HEK293 (cell line): ENCODE data around the gene ROS1.

Experiments used
- IKZF3 ChIP-seq: fragments of 450-650 bp; IDR thresholded peaks from 2 replicates; pipeline ENCODE4 v1.5.0; 2018; ENCODE audit warnings: missing biosample characterization, mild to moderate bottlenecking, missing genetic modification characterization, moderate library complexity
- KLF16 ChIP-seq: fragments of 450-650 bp; formaldehyde crosslinking; IDR thresholded peaks from 2 replicates; pipeline ENCODE4 v1.5.1; 2017; ENCODE audit warnings: missing biosample characterization, missing genetic modification characterization
- KLF7 ChIP-seq: fragments of 450-650 bp; formaldehyde crosslinking; IDR thresholded peaks from 2 replicates; pipeline ENCODE4 v1.5.1; 2016; ENCODE audit warnings: missing biosample characterization, missing genetic modification characterization, borderline replicate concordance
- KLF9 ChIP-seq: fragments of 450-650 bp; formaldehyde crosslinking; IDR thresholded peaks from 2 replicates; pipeline ENCODE4 v1.5.1; 2016; ENCODE audit warnings: missing biosample characterization, missing genetic modification characterization, low read depth
- PRDM1 ChIP-seq: fragments of 450-650 bp; formaldehyde crosslinking; IDR thresholded peaks from 2 replicates; pipeline ENCODE4; 2016; ENCODE audit warnings: missing biosample characterization, missing genetic modification characterization
- PRDM10 ChIP-seq: fragments of 450-650 bp; formaldehyde crosslinking; IDR thresholded peaks from 2 replicates; pipeline ENCODE4 v1.5.1; 2016; ENCODE audit warnings: missing biosample characterization, missing genetic modification characterization
- TRIM28 ChIP-seq: IDR thresholded peaks from 2 replicates; pipeline ENCODE4 v1.6.1; 2011; ENCODE audit warnings: low read length, control low read depth, borderline replicate concordance
- TSHZ1 ChIP-seq: fragments of 450-650 bp; formaldehyde crosslinking; IDR thresholded peaks from 2 replicates; pipeline ENCODE4 v1.5.1; 2016; ENCODE audit warnings: missing biosample characterization, missing genetic modification characterization, borderline replicate concordance
- ZBTB17 ChIP-seq: fragments of 450-650 bp; formaldehyde crosslinking; IDR thresholded peaks from 2 replicates; pipeline ENCODE4 v1.5.1; 2016; ENCODE audit warnings: missing biosample characterization, missing genetic modification characterization
- ZBTB44 ChIP-seq: fragments of 450-650 bp; IDR thresholded peaks from 2 replicates; pipeline ENCODE4 v1.5.1; 2018; ENCODE audit warnings: missing biosample characterization, mild to moderate bottlenecking, missing genetic modification characterization
- ZBTB49 ChIP-seq: fragments of 450-650 bp; formaldehyde crosslinking; IDR thresholded peaks from 2 replicates; pipeline ENCODE4 v1.5.1; 2016; ENCODE audit warnings: missing biosample characterization, missing genetic modification characterization, low read depth
- ZNF121 ChIP-seq: fragments of 450-650 bp; formaldehyde crosslinking; IDR thresholded peaks from 2 replicates; pipeline ENCODE4 v1.5.1; 2016; ENCODE audit warnings: missing biosample characterization, missing genetic modification characterization
- ZNF157 ChIP-seq: fragments of 450-650 bp; formaldehyde crosslinking; IDR thresholded peaks from 2 replicates; pipeline ENCODE4 v1.5.1; 2016; ENCODE audit warnings: missing biosample characterization, missing genetic modification characterization
- ZNF174 ChIP-seq: fragments of 450-650 bp; formaldehyde crosslinking; IDR thresholded peaks from 2 replicates; pipeline ENCODE4 v1.5.0; 2017; ENCODE audit warnings: missing biosample characterization, mild to moderate bottlenecking, missing genetic modification characterization
- ZNF26 ChIP-seq: fragments of 450-650 bp; formaldehyde crosslinking; IDR thresholded peaks from 2 replicates; pipeline ENCODE4 v1.5.1; 2016; ENCODE audit warnings: missing biosample characterization, missing genetic modification characterization
- ZNF311 ChIP-seq: fragments of 450-650 bp; formaldehyde crosslinking; IDR thresholded peaks from 2 replicates; pipeline ENCODE4 v1.5.1; 2017; ENCODE audit warnings: missing biosample characterization, missing genetic modification characterization, borderline replicate concordance
- ZNF548 ChIP-seq: fragments of 450-650 bp; formaldehyde crosslinking; IDR thresholded peaks from 2 replicates; pipeline ENCODE4 v1.5.1; 2016; ENCODE audit warnings: missing biosample characterization, missing genetic modification characterization
- ZNF558 ChIP-seq: fragments of 450-650 bp; formaldehyde crosslinking; IDR thresholded peaks from 2 replicates; pipeline ENCODE4 v1.5.1; 2016; ENCODE audit warnings: missing biosample characterization, missing genetic modification characterization
- ZNF624 ChIP-seq: fragments of 450-650 bp; formaldehyde crosslinking; IDR thresholded peaks from 2 replicates; pipeline ENCODE4 v1.5.1; 2017; ENCODE audit warnings: missing biosample characterization, missing genetic modification characterization
- ZNF645 ChIP-seq: fragments of 450-650 bp; formaldehyde crosslinking; IDR thresholded peaks from 2 replicates; pipeline ENCODE4; 2016; ENCODE audit warnings: missing biosample characterization, missing genetic modification characterization
- ZNF654 ChIP-seq: fragments of 450-650 bp; formaldehyde crosslinking; IDR thresholded peaks from 2 replicates; pipeline ENCODE4 v1.5.1; 2016; ENCODE audit warnings: low read depth, missing biosample characterization, missing genetic modification characterization
- ZNF670 ChIP-seq: fragments of 450-650 bp; formaldehyde crosslinking; IDR thresholded peaks from 2 replicates; pipeline ENCODE4 v1.5.1; 2016; ENCODE audit warnings: missing biosample characterization, missing genetic modification characterization, low read depth
- ZSCAN18 ChIP-seq: fragments of 450-650 bp; formaldehyde crosslinking; IDR thresholded peaks from 2 replicates; pipeline ENCODE4 v1.5.1; 2016; ENCODE audit warnings: missing biosample characterization, missing genetic modification characterization
- ZSCAN23 ChIP-seq: fragments of 450-650 bp; formaldehyde crosslinking; IDR thresholded peaks from 2 replicates; pipeline ENCODE4 v1.5.1; 2016; ENCODE audit warnings: missing biosample characterization, missing genetic modification characterization

The ROS1 gene

GRCh38 chr6:117346142-117346930 is 79.4 kb downstream of the ROS1 start (continued):
- TF ChIP-seq ZNF121 (tag by site-specific recombination) (no peak), IKZF3 (no peak), ZNF548 (no peak), ZNF311 (tag by site-specific recombination) (no peak), ZSCAN23 (no peak), ZNF654 (tag by site-specific recombination) (peak; percentile 75), ZBTB49 (tag by site-specific recombination) (no peak), TRIM28 (no peak), ZBTB44 (tag by site-specific recombination) (no peak), ZSCAN18 (no peak), PRDM10 (tag by site-specific recombination) (peak; percentile 81), ZNF558 (tag by site-specific recombination) (no peak), ZNF157 (tag by site-specific recombination) (no peak), PRDM1 (tag by site-specific recombination) (no peak), ZNF670 (no peak), KLF7 (no peak), ZNF26 (tag by site-specific recombination) (no peak), ZNF174 (tag by site-specific recombination) (no peak), KLF16 (tag by site-specific recombination) (no peak), ZBTB17 (tag by site-specific recombination) (no peak), ZNF624 (tag by site-specific recombination) (no peak), TSHZ1 (tag by site-specific recombination) (no peak), KLF9 (tag by site-specific recombination) (no peak), ZNF645 (tag by site-specific recombination) (no peak)
